ENCODE results near the gene LSAMP.

The LSAMP gene

GRCh38 chr3:115913069-115913686, 532.1 kb downstream of the LSAMP start:
- no peak overlapping the region for H3K4me3 ChIP-seq (ENCODE audit: control insufficient read depth, low read depth, low read length)
- TF ChIP-seq, protein P1, sequence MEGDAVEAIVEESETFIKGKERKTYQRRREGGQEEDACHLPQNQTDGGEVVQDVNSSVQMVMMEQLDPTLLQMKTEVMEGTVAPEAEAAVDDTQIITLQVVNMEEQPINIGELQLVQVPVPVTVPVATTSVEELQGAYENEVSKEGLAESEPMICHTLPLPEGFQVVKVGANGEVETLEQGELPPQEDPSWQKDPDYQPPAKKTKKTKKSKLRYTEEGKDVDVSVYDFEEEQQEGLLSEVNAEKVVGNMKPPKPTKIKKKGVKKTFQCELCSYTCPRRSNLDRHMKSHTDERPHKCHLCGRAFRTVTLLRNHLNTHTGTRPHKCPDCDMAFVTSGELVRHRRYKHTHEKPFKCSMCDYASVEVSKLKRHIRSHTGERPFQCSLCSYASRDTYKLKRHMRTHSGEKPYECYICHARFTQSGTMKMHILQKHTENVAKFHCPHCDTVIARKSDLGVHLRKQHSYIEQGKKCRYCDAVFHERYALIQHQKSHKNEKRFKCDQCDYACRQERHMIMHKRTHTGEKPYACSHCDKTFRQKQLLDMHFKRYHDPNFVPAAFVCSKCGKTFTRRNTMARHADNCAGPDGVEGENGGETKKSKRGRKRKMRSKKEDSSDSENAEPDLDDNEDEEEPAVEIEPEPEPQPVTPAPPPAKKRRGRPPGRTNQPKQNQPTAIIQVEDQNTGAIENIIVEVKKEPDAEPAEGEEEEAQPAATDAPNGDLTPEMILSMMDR (conservative IDR thresholded peaks at IDR 0.05; ENCODE audit: control insufficient read depth, insufficient read depth, low read depth, low read length) = peak; percentile 41
- DNase-seq (ENCODE audit: low read depth) = peak; percentile 16

GRCh38 chr3:115912372-115912771, 532.9 kb downstream of the LSAMP start:
- H3K4me3 ChIP-seq (ENCODE audit: control insufficient read depth, low read depth, low read length) = no peak overlapping the region
- peak; percentile 55 for DNase-seq (ENCODE audit: low read depth)
- TF ChIP-seq, protein P1 (conservative IDR thresholded peaks at IDR 0.05; ENCODE audit: control insufficient read depth, insufficient read depth, low read depth, low read length) = no peak

DNA sequence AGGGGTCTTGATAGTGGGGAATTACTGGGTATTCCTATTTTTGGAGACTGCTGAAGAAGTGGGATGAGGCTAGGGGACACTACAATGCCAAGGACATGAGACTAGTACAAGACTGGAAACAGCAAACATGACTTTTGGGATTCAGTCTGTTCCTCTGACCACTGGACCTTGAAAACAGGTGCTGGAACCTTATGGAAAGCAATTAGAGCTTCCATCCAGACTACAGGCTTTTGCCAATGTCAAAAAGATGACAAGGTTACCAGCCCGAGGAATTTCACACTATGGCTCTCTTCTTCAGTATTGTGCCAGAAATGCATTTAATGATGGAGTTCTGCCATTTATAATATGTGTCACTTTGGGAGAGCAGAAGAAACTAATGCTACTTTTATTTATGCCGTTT, 539.4 kb downstream of the LSAMP start:
- TF ChIP-seq, protein P1 (conservative IDR thresholded peaks at IDR 0.05; ENCODE audit: control insufficient read depth, insufficient read depth, low read depth, low read length) = no peak
- DNase-seq (ENCODE audit: low read depth) = no peak
- no peak overlapping the region for H3K4me3 ChIP-seq (ENCODE audit: control insufficient read depth, low read depth, low read length)

GRCh38 chr3:115903843-115904242, 541.4 kb downstream of the LSAMP start:
- no peak overlapping the region for H3K4me3 ChIP-seq (ENCODE audit: control insufficient read depth, low read depth, low read length)
- DNase-seq (ENCODE audit: low read depth) = no peak
- TF ChIP-seq, protein P1 (conservative IDR thresholded peaks at IDR 0.05; ENCODE audit: control insufficient read depth, insufficient read depth, low read depth, low read length) = no peak

- no peak for DNase-seq (ENCODE audit: low read depth)
- TF ChIP-seq, protein P1 (conservative IDR thresholded peaks at IDR 0.05; ENCODE audit: control insufficient read depth, insufficient read depth, low read depth, low read length) = no peak
- H3K4me3 ChIP-seq (ENCODE audit: control insufficient read depth, low read depth, low read length) = no peak overlapping the region
These were observed 544.3 kb downstream of the LSAMP start for GRCh38 chr3:115901008-115901407.

GRCh38 chr3:115899535-115899934, 545.8 kb downstream of the LSAMP start:
- TF ChIP-seq, protein P1 (conservative IDR thresholded peaks at IDR 0.05; ENCODE audit: control insufficient read depth, insufficient read depth, low read depth, low read length) = no peak
- H3K4me3 ChIP-seq (ENCODE audit: control insufficient read depth, low read depth, low read length) = no peak overlapping the region
- DNase-seq (ENCODE audit: low read depth) = no peak
